Neural progenitor cell (in vitro differentiated cells): ENCODE data around the gene SUCNR1.

Experiments
- CTCF ChIP-seq: fragments of 200-600 bp; sonication (generic); IDR thresholded peaks from 2 replicates; pipeline ENCODE4 v1.5.1; 2017; ENCODE audit warnings: antibody characterized with exemption, mild to moderate bottlenecking
- EZH2 ChIP-seq: fragments of 200-600 bp; sonication (generic); IDR thresholded peaks from 2 replicates; pipeline ENCODE4 v1.6.1; 2017; ENCODE audit warnings: antibody characterized with exemption, mild to moderate bottlenecking, moderate library complexity

- no peak for TF ChIP-seq CTCF
- TF ChIP-seq EZH2, result no peak
Measured at GRCh38 chr3:151835751-151836525, 37.5 kb upstream of the SUCNR1 start.
